K562 (cell line): Measurements from ENCODE around the gene TCF23. TPM values are rescaled to one million over a fixed set of nuclear protein-coding genes. Genes with fewer than 3 reads are reported as not detected.

Experiments used
- CEBPG ChIP-seq, 3 experiments: fragments of 200-800 bp in 1 of 3; sonication (Bioruptor generic) in 1 of 3; sonication (generic) in 1 of 3; formaldehyde crosslinking in 1 of 3; IDR thresholded peaks in 2 of 3; conservative IDR thresholded peaks in 1 of 3; 2 replicates each; pipeline versions ENCODE4 v1.6.1 to v1.8.0; 2016 to 2022; ENCODE audit warnings: missing compliant biosample characterization in 2 of 3, missing genetic modification characterization in 2 of 3, mild to moderate bottlenecking in 1 of 3, missing genetic modification reagents in 1 of 3
- E2F5 ChIP-seq: sonication (generic); formaldehyde crosslinking; IDR thresholded peaks from 2 replicates; pipeline ENCODE4 v1.8.0; 2022; ENCODE audit warnings: mild to moderate bottlenecking, missing genetic modification reagents
- FIP1L1 ChIP-seq: fragments of 200-400 bp; formaldehyde crosslinking; IDR thresholded peaks from 2 replicates; pipeline ENCODE4 v1.6.1; 2018; ENCODE audit warnings: mild to moderate bottlenecking, low read depth, low read length; ENCODE audit not compliant: poor library complexity, severe bottlenecking
- FOSL1 ChIP-seq: fragments of 200-800 bp; sonication (Bioruptor generic); conservative IDR thresholded peaks from 2 replicates; pipeline ENCODE4 v1.6.1; 2016; ENCODE audit warnings: missing genetic modification characterization, missing compliant biosample characterization
- KLF10 ChIP-seq: fragments of 250-450 bp; sonication (Bioruptor Pico); IDR thresholded peaks from 2 replicates; pipeline ENCODE4 v1.6.1; 2021; ENCODE audit warnings: matching md5 sums
- MAFK ChIP-seq: IDR thresholded peaks from 2 replicates; pipeline ENCODE4 v1.6.1; 2011; ENCODE audit warnings: low read length, improper control_type of control experiment
- PHF20 ChIP-seq: fragments of 450-650 bp; IDR thresholded peaks from 2 replicates; pipeline ENCODE4 v1.6.1; 2018; ENCODE audit not compliant: partially characterized antibody
- RBBP5 ChIP-seq: fragments of 200-600 bp; sonication (generic); IDR thresholded peaks from 2 replicates; pipeline ENCODE4 v1.6.1; 2012; ENCODE audit warnings: borderline replicate concordance, mild to moderate bottlenecking, low read length, control low read depth, inconsistent platforms; ENCODE audit not compliant: insufficient read depth, poor library complexity, severe bottlenecking
- RBFOX2 ChIP-seq: fragments of 200-400 bp; formaldehyde crosslinking; IDR thresholded peaks from 2 replicates; pipeline ENCODE4 v1.6.1; 2017; ENCODE audit warnings: low read depth, mild to moderate bottlenecking, low read length, moderate library complexity
- REST ChIP-seq, 2 experiments: fragments of 450-650 bp; formaldehyde crosslinking in 1 of 2; IDR thresholded peaks; 2 replicates each; pipeline versions ENCODE4 v1.4.0 to v1.6.1; 2014 to 2020; ENCODE audit warnings: mild to moderate bottlenecking in 2 of 2, borderline replicate concordance in 1 of 2, low read depth in 1 of 2
- SMC3 ChIP-seq: conservative IDR thresholded peaks from 2 replicates; pipeline ENCODE4 v1.6.1; 2011; ENCODE audit warnings: low read depth, low read length, improper control_type of control experiment; ENCODE audit not compliant: insufficient read depth
- SRSF1 ChIP-seq: fragments of 200-400 bp; formaldehyde crosslinking; IDR thresholded peaks from 2 replicates; pipeline ENCODE4 v1.6.1; 2017; ENCODE audit warnings: mild to moderate bottlenecking, low read depth, low read length, moderate library complexity
- TCF7 ChIP-seq: sonication (generic); IDR thresholded peaks from 2 replicates; pipeline ENCODE4 v1.6.1; 2016; ENCODE audit warnings: antibody characterized with exemption, borderline replicate concordance
- TFAP4 ChIP-seq: sonication (generic); formaldehyde crosslinking; IDR thresholded peaks from 2 replicates; pipeline ENCODE4 v1.8.0; 2022; ENCODE audit warnings: missing genetic modification reagents, mild to moderate bottlenecking, moderate library complexity, borderline replicate concordance
- polyA plus RNA-seq, 8 experiments: library from polyadenylated mRNA; depleted of rRNA in 4 of 8; stranded (reverse) in 5 of 8; unstranded in 3 of 8; fragments of >200 nt; fragmentation: Nextera tagmentation in 2 of 8; fragmentation: Illumina TruSeq in 1 of 8; extraction: Ambion mirVana in 2 of 8; extraction: Trizol in 1 of 8; gene quantifications; 2 replicates each; pipeline versions ENCODE4 v1.2.1 to v1.2.3, GENCODE V29; 2011 to 2014; ENCODE audit warnings: inconsistent platforms in 1 of 8, missing spikeins in 1 of 8
- total RNA-seq, 7 experiments: library from RNA; depleted of rRNA in 6 of 7; stranded (reverse); fragments of >200 nt in 6 of 7; fragmentation: Illumina TruSeq in 2 of 7; extraction: Trizol in 2 of 7; gene quantifications; 2 replicates each; pipeline versions ENCODE4 v1.2.1 to v1.2.3, GENCODE V29; 2011 to 2021; ENCODE audit warnings: low replicate concordance in 1 of 7

Gene TCF23
- total and polyA plus RNA-seq, 9 of the 15 experiments (the other 6 are each of a cell fraction or from before 2014, with no cell fraction given), result 0.07 TPM; not detected in 8

GRCh38 chr2:27123302-27124150 is 25.3 kb upstream of the TCF23 start, which contains the start of gene ABHD1 (continued):
- TF ChIP-seq REST (IDR thresholded peaks at IDR 0.05; ENCODE audit: borderline replicate concordance) (peak; percentile 33; the same call in 1 of the 2 replicates), REST (CRISPR knock-in tag; IDR thresholded peaks at IDR 0.05; ENCODE audit: low read depth) (0 out of 2 replicates have a peak, but pooled peaks have one; percentile 47), FOSL1 (no peak), PHF20 (no peak), TFAP4 (CRISPR knock-in tag) (peak; percentile 59; the same call in 1 of the 2 replicates), RBFOX2 (peak; percentile 54), CEBPG (CRISPR knock-in tag; IDR thresholded peaks at IDR 0.05) (peak; percentile 70; the same call in 1 of the 2 replicates), CEBPG (tag; conservative IDR thresholded peaks at IDR 0.05 in 1 of 2, IDR thresholded peaks at IDR 0.05 in 1 of 2) (peak in 1 of 2 experiments; percentile 76; a peak in 2 of 4 replicates), MAFK (no peak), RBBP5 (peak; percentile 80), SRSF1 (no peak), E2F5 (CRISPR knock-in tag) (no peak), TCF7 (no peak), FIP1L1 (no peak), KLF10 (CRISPR knock-in tag) (no peak), SMC3 (no peak)
